GM13976 (cell line): ENCODE measurements around the gene CDK8.
"Not testable (repeated sequence)": the region's sequence is repeated elsewhere in the genome, so short reads cannot be mapped to it uniquely, and the experiment has no call there.

Source experiments
- DNase-seq: peaks from one replicate; pipeline ENCODE4 v3.0.0; 2012; ENCODE audit warnings: low spot score
- in situ Hi-C: fragments of 300-500 bp; cut with MboI; formaldehyde crosslinking; loops from one replicate; pipeline ENCODE4 v1.12.0; 2022; ENCODE audit warnings: low sequenced_read_pairs, mixed read lengths, inconsistent platforms; ENCODE audit not compliant: unreplicated experiment
- TF ChIP-seq, protein P1 (sequence below): IDR thresholded peaks from 2 replicates; pipeline ENCODE4 v1.5.1; 2012; ENCODE audit warnings: borderline replicate concordance, mild to moderate bottlenecking; ENCODE audit not compliant: insufficient read depth; ENCODE audit errors: extremely low read depth, missing control alignments, control extremely low read depth

Gene CDK8

DNA sequence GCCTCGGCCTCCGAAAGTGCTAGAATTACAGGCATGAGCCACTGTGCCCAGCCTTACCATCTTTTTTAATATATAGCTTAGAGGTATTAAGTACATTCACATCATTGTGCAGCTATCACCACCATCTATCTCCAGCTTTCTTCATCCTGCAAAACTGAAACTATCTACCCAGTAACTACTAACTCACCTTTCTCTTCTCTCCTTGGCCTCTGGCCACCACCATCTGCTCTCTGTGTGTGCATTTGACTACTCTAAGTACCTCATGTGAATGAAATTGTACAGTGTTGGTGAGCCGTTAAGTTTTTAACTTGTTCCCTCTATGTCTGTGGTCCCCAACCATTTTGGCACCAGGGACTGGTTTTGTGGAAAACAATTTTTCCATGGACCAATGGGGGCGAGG, 56.1 kb downstream of the CDK8 start:
- TF ChIP-seq, protein P1, sequence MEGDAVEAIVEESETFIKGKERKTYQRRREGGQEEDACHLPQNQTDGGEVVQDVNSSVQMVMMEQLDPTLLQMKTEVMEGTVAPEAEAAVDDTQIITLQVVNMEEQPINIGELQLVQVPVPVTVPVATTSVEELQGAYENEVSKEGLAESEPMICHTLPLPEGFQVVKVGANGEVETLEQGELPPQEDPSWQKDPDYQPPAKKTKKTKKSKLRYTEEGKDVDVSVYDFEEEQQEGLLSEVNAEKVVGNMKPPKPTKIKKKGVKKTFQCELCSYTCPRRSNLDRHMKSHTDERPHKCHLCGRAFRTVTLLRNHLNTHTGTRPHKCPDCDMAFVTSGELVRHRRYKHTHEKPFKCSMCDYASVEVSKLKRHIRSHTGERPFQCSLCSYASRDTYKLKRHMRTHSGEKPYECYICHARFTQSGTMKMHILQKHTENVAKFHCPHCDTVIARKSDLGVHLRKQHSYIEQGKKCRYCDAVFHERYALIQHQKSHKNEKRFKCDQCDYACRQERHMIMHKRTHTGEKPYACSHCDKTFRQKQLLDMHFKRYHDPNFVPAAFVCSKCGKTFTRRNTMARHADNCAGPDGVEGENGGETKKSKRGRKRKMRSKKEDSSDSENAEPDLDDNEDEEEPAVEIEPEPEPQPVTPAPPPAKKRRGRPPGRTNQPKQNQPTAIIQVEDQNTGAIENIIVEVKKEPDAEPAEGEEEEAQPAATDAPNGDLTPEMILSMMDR: no peak
- in situ Hi-C loops: no loop called here
- DNase-seq: no peak

DNA sequence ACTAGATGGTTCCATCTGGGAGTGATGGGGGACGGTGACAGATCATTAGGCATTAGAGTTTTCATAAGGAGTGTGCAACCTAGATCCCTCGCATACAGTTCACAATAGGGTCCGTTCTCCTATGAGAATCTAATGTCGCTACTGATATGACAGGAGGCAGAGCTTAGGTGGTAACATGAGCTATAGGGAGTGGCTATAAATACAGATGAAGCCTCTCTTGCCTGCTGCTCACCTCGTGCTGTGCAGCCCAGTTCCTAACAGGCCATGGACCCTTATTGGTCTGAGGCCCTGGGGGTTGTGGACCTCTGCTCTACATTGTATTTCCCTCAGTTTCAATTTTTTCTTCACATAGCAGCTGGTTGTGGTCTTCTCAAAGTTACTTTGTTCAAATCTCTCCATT, 56.5 kb downstream of the CDK8 start:
- in situ Hi-C loops: no loop called here
- TF ChIP-seq, protein P1: no peak
- no peak for DNase-seq

DNA sequence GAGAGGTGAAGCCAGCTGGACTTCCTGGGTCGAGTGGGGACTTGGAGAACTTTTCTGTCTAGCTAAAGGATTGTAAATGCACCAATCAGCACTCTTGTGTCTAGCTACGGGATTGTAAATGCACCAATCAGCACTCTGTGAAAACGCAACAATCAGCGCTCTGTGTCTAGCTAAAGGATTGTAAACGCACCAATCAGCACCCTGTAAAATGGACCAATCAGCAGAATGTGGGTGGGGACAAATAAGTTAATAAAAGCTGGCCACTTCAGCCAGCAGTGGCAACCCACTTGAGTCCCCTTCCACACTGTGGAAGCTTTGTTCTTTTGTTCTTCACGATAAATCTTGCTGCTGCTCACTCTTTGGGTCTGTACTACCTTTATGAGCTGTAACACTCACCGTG, 58.1 kb downstream of the CDK8 start:
- in situ Hi-C loops: not testable (repeated sequence)

DNA sequence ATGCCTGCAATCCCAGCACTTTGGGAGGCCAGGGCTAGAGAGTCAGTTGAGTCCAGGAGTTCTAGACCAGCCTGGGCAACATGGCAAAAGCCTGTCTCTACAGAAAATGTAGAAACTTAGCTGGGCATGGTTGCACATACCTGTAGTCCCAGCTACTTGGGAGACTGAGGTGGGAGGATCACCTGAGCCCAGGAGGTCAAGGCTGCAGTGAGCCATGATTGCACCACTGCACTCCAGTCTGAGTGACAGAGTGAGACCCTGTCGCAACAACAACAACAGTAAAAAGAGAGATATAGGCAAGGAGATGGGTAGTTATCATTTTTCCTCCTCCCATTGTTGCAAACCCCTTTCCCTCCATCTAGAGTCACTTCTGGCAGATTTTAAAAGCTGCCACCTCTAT, 62.2 kb downstream of the CDK8 start:
- DNase-seq, in situ Hi-C loops: not testable (repeated sequence)

More for the DNA sequence above, 58.1 kb downstream of the CDK8 start:
- not testable (repeated sequence) for DNase-seq

GRCh38 chr13:26320766-26321165, 66.8 kb downstream of the CDK8 start:
- in situ Hi-C loops: no loop called here
- no peak for DNase-seq
- TF ChIP-seq, protein P1: no peak

DNA sequence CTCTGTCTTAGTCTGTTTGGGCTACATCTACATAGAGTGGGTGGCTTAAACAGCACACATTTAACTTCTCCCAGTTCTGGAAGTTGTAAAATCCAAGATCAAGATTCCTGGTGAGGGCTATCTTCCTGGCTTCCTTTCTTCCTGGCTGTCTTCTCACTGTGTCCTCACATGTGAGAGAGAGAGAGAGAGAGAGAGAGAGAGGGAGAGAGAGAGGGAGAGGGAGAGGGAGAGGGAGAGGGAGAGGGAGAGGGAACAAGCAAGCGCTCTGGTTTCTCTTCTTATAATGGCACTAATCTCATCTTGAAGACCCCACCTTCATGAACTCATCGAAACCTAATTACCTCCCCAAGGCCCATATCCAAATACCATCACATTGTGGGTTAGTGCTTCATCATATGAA, 69.2 kb downstream of the CDK8 start:
- no peak for DNase-seq
- TF ChIP-seq, protein P1: no peak
- in situ Hi-C loops: no loop called here

- in situ Hi-C loops: no loop called here
- TF ChIP-seq, protein P1: no peak
- DNase-seq: no peak
Observed at GRCh38 chr13:26323764-26324163, 69.8 kb downstream of the CDK8 start.

DNA sequence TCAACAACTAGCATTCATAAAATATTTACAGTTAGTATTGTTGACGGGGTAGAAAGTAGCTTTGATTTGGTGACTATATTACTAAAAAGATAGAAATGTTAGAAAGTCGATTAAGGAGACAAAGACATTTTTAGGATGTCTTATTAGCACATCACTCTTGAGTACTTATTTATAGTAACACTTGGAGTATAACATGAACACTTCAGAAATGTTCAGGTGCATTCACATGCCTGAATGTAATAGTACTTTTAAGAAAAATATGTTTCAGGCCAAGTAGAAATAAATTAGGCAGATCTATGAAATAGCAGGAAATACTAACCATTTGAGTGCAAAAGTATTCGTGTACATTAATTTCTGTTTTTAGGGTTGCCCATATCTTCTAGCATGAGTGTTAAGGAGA, 70.4 kb downstream of the CDK8 start:
- TF ChIP-seq, protein P1: no peak
- DNase-seq: no peak
- in situ Hi-C loops: no loop called here
